OCI-LY1 (cell line): ENCODE results near the gene RGS10.

Source experiments
- H2AFZ ChIP-seq: fragments of 200-600 bp; sonication (generic), shearing (Covaris generic); 2 replicates; pipeline ENCODE4 v1.6.0; 2014; ENCODE audit warnings: antibody characterized with exemption, mild to moderate bottlenecking, low read length
- H3F3A ChIP-seq: fragments of 200-600 bp; sonication (generic), shearing (Covaris generic); 2 replicates; pipeline ENCODE4 v1.6.0; 2014; ENCODE audit warnings: mild to moderate bottlenecking, antibody characterized with exemption, low read length, moderate library complexity; ENCODE audit not compliant: insufficient read depth
- H3K27ac ChIP-seq: fragments of 200-600 bp; sonication (generic); 2 replicates; pipeline ENCODE4 v1.5.1; 2014; ENCODE audit warnings: low read length, mixed run types, mild to moderate bottlenecking, low read depth; ENCODE audit not compliant: poor library complexity, severe bottlenecking
- H3K27me3 ChIP-seq: fragments of 200-600 bp; sonication (generic); 2 replicates; pipeline ENCODE4 v1.6.0; 2014; ENCODE audit warnings: antibody characterized with exemption, mild to moderate bottlenecking, low read length, moderate library complexity; ENCODE audit not compliant: insufficient read depth
- H3K36me3 ChIP-seq: fragments of 200-600 bp; sonication (generic); 2 replicates; pipeline ENCODE4 v1.6.1; 2014; ENCODE audit warnings: mild to moderate bottlenecking, antibody characterized with exemption, low read length, moderate library complexity, mixed read lengths; ENCODE audit not compliant: insufficient read depth
- H3K4me1 ChIP-seq: fragments of 200-600 bp; sonication (generic); 2 replicates; pipeline ENCODE4 v1.5.1; 2014; ENCODE audit warnings: mild to moderate bottlenecking, low read length, moderate library complexity; ENCODE audit not compliant: insufficient read depth, severe bottlenecking
- H3K4me2 ChIP-seq: fragments of 200-600 bp; sonication (generic), shearing (Covaris generic); 2 replicates; pipeline ENCODE4 v1.6.1; 2014; ENCODE audit warnings: low read length
- H3K4me3 ChIP-seq: fragments of 200-600 bp; sonication (generic); 2 replicates; pipeline ENCODE4 v1.5.1; 2014; ENCODE audit warnings: low read length, low read depth, mild to moderate bottlenecking, mixed read lengths; ENCODE audit not compliant: poor library complexity, severe bottlenecking
- H3K79me2 ChIP-seq: fragments of 200-600 bp; shearing (Covaris generic); 2 replicates; pipeline ENCODE4 v1.6.1; 2016; ENCODE audit warnings: mixed run types, low read length, mixed read lengths; ENCODE audit not compliant: insufficient read depth
- H3K9ac ChIP-seq: fragments of 200-600 bp; sonication (generic), shearing (Covaris generic); 2 replicates; pipeline ENCODE4 v1.6.1; 2014; ENCODE audit warnings: mild to moderate bottlenecking, low read length, mixed read lengths
- H3K9me2 ChIP-seq: fragments of 200-600 bp; sonication (generic), shearing (Covaris generic); 2 replicates; pipeline ENCODE4 v1.6.1; 2014; ENCODE audit warnings: low read depth, mild to moderate bottlenecking, low read length, mixed read lengths
- H3K9me3 ChIP-seq: fragments of 200-600 bp; shearing (Covaris generic); 2 replicates; pipeline ENCODE4 v1.6.1; 2014; ENCODE audit warnings: low read length, mixed read lengths
- H4K20me1 ChIP-seq: fragments of 200-600 bp; sonication (generic), shearing (Covaris generic); 2 replicates; pipeline ENCODE4 v1.6.0; 2016; ENCODE audit warnings: mild to moderate bottlenecking, low read length; ENCODE audit not compliant: insufficient read depth
- EZH2 ChIP-seq: fragments of 200-600 bp; sonication (generic), shearing (Covaris generic); IDR thresholded peaks from 2 replicates; pipeline ENCODE4 v1.8.0; 2017; ENCODE audit warnings: borderline replicate concordance, mixed run types, mild to moderate bottlenecking, antibody characterized with exemption, low read length, moderate library complexity, mixed read lengths
- TF ChIP-seq, protein P1 (sequence below): fragments of 200-600 bp; sonication (generic), shearing (Covaris generic); IDR thresholded peaks from 2 replicates; pipeline ENCODE4 v1.5.1; 2017; ENCODE audit warnings: mild to moderate bottlenecking, antibody characterized with exemption, low read length, moderate library complexity, mixed read lengths

RGS10 gene

DNA sequence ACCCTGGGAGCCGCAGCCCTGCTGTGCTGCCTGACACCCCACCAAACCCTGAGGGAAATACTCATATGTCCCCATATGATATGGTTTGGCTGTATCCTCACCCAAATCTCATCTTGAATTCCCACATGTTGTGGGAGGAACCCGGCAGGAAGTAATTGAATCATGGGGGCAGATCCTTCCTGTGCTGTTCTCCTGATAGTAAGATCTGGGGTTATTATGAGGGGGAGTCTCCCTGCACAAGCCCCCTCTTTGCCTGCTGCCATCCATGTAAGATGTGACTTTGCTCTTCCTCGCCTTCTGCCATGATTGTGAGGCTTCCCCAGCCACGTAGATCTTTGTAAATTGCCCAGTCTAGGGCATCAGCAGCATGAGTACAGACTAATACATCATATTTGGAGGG lies 68.7 kb downstream of the RGS10 start:
- Histone ChIP-seq H3K9me2 (no peaks in the 10 kb centered on the region), H3K4me3 (no peak overlapping the region), H3K27me3 (no peaks in the 10 kb centered on the region), H3K4me2 (no peak overlapping the region), H3K27ac (no peak overlapping the region), H3K4me1 (peaks cover 17% of the 10 kb centered on the region), H3K9ac (no peak overlapping the region), H4K20me1 (no peaks in the 10 kb centered on the region), H2AFZ (no peak overlapping the region), H3F3A (no peaks in the 10 kb centered on the region), H3K9me3 (no peaks in the 10 kb centered on the region), H3K79me2 (no peaks in the 10 kb centered on the region), H3K36me3 (no peaks in the 10 kb centered on the region)
- TF ChIP-seq, protein P1, sequence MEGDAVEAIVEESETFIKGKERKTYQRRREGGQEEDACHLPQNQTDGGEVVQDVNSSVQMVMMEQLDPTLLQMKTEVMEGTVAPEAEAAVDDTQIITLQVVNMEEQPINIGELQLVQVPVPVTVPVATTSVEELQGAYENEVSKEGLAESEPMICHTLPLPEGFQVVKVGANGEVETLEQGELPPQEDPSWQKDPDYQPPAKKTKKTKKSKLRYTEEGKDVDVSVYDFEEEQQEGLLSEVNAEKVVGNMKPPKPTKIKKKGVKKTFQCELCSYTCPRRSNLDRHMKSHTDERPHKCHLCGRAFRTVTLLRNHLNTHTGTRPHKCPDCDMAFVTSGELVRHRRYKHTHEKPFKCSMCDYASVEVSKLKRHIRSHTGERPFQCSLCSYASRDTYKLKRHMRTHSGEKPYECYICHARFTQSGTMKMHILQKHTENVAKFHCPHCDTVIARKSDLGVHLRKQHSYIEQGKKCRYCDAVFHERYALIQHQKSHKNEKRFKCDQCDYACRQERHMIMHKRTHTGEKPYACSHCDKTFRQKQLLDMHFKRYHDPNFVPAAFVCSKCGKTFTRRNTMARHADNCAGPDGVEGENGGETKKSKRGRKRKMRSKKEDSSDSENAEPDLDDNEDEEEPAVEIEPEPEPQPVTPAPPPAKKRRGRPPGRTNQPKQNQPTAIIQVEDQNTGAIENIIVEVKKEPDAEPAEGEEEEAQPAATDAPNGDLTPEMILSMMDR = no peak
- TF ChIP-seq EZH2 = no peak

GRCh38 chr10:119470920-119471702 lies 71.4 kb downstream of the RGS10 start:
- Histone ChIP-seq H3K9me2 (no peaks in the 10 kb centered on the region), H2AFZ (no peak overlapping the region), H3K27ac (no peak overlapping the region), H4K20me1 (no peaks in the 10 kb centered on the region), H3K4me3 (no peak overlapping the region), H3F3A (no peaks in the 10 kb centered on the region), H3K9ac (no peak overlapping the region), H3K4me1 (no peaks in the 10 kb centered on the region), H3K79me2 (no peaks in the 10 kb centered on the region), H3K9me3 (no peaks in the 10 kb centered on the region), H3K27me3 (no peaks in the 10 kb centered on the region), H3K4me2 (no peak overlapping the region), H3K36me3 (no peaks in the 10 kb centered on the region)
- TF ChIP-seq EZH2 = no peak
- TF ChIP-seq, protein P1 = no peak

GRCh38 chr10:119469846-119470245 lies 72.7 kb downstream of the RGS10 start:
- Histone ChIP-seq H3K27me3 (no peaks in the 10 kb centered on the region), H3K27ac (no peak overlapping the region), H3K9ac (no peak overlapping the region), H3K9me3 (no peaks in the 10 kb centered on the region), H3K4me2 (no peak overlapping the region), H2AFZ (no peak overlapping the region), H4K20me1 (no peaks in the 10 kb centered on the region), H3K4me1 (no peaks in the 10 kb centered on the region), H3K4me3 (no peak overlapping the region), H3K79me2 (no peaks in the 10 kb centered on the region), H3K9me2 (no peaks in the 10 kb centered on the region), H3F3A (no peaks in the 10 kb centered on the region), H3K36me3 (no peaks in the 10 kb centered on the region)
- TF ChIP-seq EZH2 = no peak

GRCh38 chr10:119469325-119469707 lies 73.2 kb downstream of the RGS10 start:
- Histone ChIP-seq H2AFZ (no peak overlapping the region), H3K79me2 (no peaks in the 10 kb centered on the region), H3K27me3 (no peaks in the 10 kb centered on the region), H3K27ac (no peak overlapping the region), H3K4me1 (no peaks in the 10 kb centered on the region), H3K36me3 (no peaks in the 10 kb centered on the region), H4K20me1 (no peaks in the 10 kb centered on the region), H3K4me2 (no peak overlapping the region), H3K4me3 (no peak overlapping the region), H3K9ac (no peak overlapping the region), H3F3A (no peaks in the 10 kb centered on the region), H3K9me2 (no peaks in the 10 kb centered on the region), H3K9me3 (no peaks in the 10 kb centered on the region)
- TF ChIP-seq, protein P1 = no peak
- TF ChIP-seq EZH2 = no peak
